Measurements from ENCODE around the gene HOXC5.

DNA sequence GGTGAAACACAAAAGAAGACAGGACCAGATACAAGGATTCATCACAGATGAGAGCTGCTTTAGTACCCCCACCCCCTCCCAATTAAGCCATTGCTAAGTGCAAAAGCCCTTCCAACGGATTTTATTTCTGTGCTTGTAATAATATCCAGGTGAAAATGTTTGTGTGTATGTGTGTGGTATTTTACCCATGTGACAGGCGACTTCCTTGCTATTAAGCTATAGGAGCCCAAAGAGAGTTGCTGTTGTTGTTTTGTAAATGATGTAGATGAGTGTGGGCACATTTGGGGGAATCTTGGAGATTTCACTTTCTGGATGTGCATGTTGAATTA lies 17.6 kb downstream of the HOXC5 start:
- TF ChIP-seq, protein P1, sequence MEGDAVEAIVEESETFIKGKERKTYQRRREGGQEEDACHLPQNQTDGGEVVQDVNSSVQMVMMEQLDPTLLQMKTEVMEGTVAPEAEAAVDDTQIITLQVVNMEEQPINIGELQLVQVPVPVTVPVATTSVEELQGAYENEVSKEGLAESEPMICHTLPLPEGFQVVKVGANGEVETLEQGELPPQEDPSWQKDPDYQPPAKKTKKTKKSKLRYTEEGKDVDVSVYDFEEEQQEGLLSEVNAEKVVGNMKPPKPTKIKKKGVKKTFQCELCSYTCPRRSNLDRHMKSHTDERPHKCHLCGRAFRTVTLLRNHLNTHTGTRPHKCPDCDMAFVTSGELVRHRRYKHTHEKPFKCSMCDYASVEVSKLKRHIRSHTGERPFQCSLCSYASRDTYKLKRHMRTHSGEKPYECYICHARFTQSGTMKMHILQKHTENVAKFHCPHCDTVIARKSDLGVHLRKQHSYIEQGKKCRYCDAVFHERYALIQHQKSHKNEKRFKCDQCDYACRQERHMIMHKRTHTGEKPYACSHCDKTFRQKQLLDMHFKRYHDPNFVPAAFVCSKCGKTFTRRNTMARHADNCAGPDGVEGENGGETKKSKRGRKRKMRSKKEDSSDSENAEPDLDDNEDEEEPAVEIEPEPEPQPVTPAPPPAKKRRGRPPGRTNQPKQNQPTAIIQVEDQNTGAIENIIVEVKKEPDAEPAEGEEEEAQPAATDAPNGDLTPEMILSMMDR (conservative IDR thresholded peaks at IDR 0.05; ENCODE audit: low read length) = no peak
- TF ChIP-seq EZH2phosphoT487 (IDR thresholded peaks at IDR 0.05; ENCODE audit: borderline replicate concordance, low read depth, low read length) = no peak

Data from OCI-LY7 (cell line).